ENCODE measurements around the gene PYGO2.
"Not testable (repeated sequence)": the region's sequence is repeated elsewhere in the genome, so short reads cannot be mapped to it uniquely, and the experiment has no call there.

Gene PYGO2

GRCh38 chr1:154977762-154978161 lies 16.2 kb upstream of the PYGO2 start:
- DNase-seq, result not testable (repeated sequence)

GRCh38 chr1:154975409-154976059 lies 14.0 kb upstream of the PYGO2 start:
- DNase-seq, result peak; percentile 63

- peak; percentile 92 for DNase-seq
Measured at GRCh38 chr1:154974808-154975408, 13.3 kb upstream of the PYGO2 start.

- DNase-seq, result peak; percentile 93
Measured at GRCh38 chr1:154974102-154974807, 12.7 kb upstream of the PYGO2 start, which contains the start of gene CKS1B. TSS of gene CKS1B (plus strand) at chr1:154974681. CDS start at chr1:154974746, 65 bp downstream.

- DNase-seq, result peak; percentile 92
Measured at GRCh38 chr1:154973344-154974101, 11.9 kb upstream of the PYGO2 start.

- DNase-seq, result no peak
Measured at GRCh38 chr1:154972517-154973343, 11.1 kb upstream of the PYGO2 start.

- no peak for DNase-seq
Measured at GRCh38 chr1:154972213-154972516, 10.6 kb upstream of the PYGO2 start.

- DNase-seq, result no peak
Measured at GRCh38 chr1:154971341-154971998, 9.9 kb upstream of the PYGO2 start.

GRCh38 chr1:154970631-154971340 lies 9.2 kb upstream of the PYGO2 start, which contains the start of gene SHC1:
TSS of gene SHC1 (minus strand) at chr1:154970747. CDS start at chr1:154970526, 221 bp downstream.
- peak; percentile 59 for DNase-seq

- DNase-seq, result no peak
Measured at GRCh38 chr1:154969860-154970452, 8.4 kb upstream of the PYGO2 start.

- DNase-seq, result no peak
Measured at GRCh38 chr1:154969246-154969645, 7.7 kb upstream of the PYGO2 start.

- no peak for DNase-seq
Measured at GRCh38 chr1:154968731-154969130, 7.1 kb upstream of the PYGO2 start.

- DNase-seq, result no peak
Measured at GRCh38 chr1:154967331-154967950, 5.9 kb upstream of the PYGO2 start.

GRCh38 chr1:154966111-154966510 lies 4.5 kb upstream of the PYGO2 start:
- no peak for DNase-seq

GRCh38 chr1:154964359-154964758 lies 2.8 kb upstream of the PYGO2 start:
- no peak for DNase-seq

- DNase-seq, result no peak
Measured at GRCh38 chr1:154963643-154964042, 2.1 kb upstream of the PYGO2 start.

- no peak for DNase-seq
Measured at GRCh38 chr1:154962795-154963330, 1.3 kb upstream of the PYGO2 start.

- no peak for DNase-seq
Measured at GRCh38 chr1:154962156-154962749, 671 bp upstream of the PYGO2 start.

- no peak for DNase-seq
Measured at GRCh38 chr1:154960446-154961136, 991 bp downstream of the PYGO2 start.

Data from stimulated activated CD4-positive, alpha-beta T cell treated with anti-CD3 and anti-CD28 coated beads, Interleukin-4, amount 100 ng/mL, for 1 hour (primary cell).